Glutamatergic neuron (in vitro differentiated cells): ENCODE data around the gene EPGN. TPM values are rescaled to one million over a fixed set of nuclear protein-coding genes. Genes with fewer than 3 reads are reported as not detected.

ENCODE experiments used
- DNase-seq: peaks from one replicate; pipeline ENCODE4 v3.0.0; 2022
- H3K27ac Mint-ChIP-seq: one replicate; pipeline ENCODE4 v1.8.0; 2020; ENCODE audit warnings: mild to moderate bottlenecking, mixed read lengths, inconsistent platforms; ENCODE audit not compliant: unreplicated experiment
- H3K27me3 Mint-ChIP-seq: one replicate; pipeline ENCODE4 v1.8.0; 2020; ENCODE audit warnings: mild to moderate bottlenecking, moderate library complexity, mixed read lengths, inconsistent platforms; ENCODE audit not compliant: unreplicated experiment
- H3K36me3 Mint-ChIP-seq: one replicate; pipeline ENCODE4 v1.8.0; 2020; ENCODE audit warnings: mild to moderate bottlenecking, mixed read lengths, inconsistent platforms; ENCODE audit not compliant: unreplicated experiment
- H3K4me1 Mint-ChIP-seq: one replicate; pipeline ENCODE4 v1.8.0; 2020; ENCODE audit warnings: mild to moderate bottlenecking, low read depth, mixed read lengths, inconsistent platforms; ENCODE audit not compliant: unreplicated experiment
- H3K4me3 Mint-ChIP-seq: one replicate; pipeline ENCODE4 v1.8.0; 2020; ENCODE audit warnings: mild to moderate bottlenecking, mixed read lengths, inconsistent platforms; ENCODE audit not compliant: unreplicated experiment
- H3K9me3 Mint-ChIP-seq: one replicate; pipeline ENCODE4 v1.8.0; 2020; ENCODE audit warnings: mild to moderate bottlenecking, moderate library complexity, mixed read lengths, inconsistent platforms; ENCODE audit not compliant: unreplicated experiment
- total RNA-seq: library from RNA; stranded (reverse); fragmentation: NEBNext Ultra II Directional; extraction: Animal tissue kit (Norgen Biotek cat#: 25700); gene quantifications from one replicate; pipeline ENCODE4 v1.2.1, GENCODE V29; 2021; ENCODE audit not compliant: unreplicated experiment
- TF ChIP-seq, protein P1 (sequence below): fragments of 200-600 bp; sonication (generic); IDR thresholded peaks from one replicate; pipeline ENCODE4 v1.5.0; 2021; ENCODE audit not compliant: partially characterized antibody, unreplicated experiment

Gene EPGN
- total RNA-seq, 1 donor from 2014 or later, result not detected

DNA sequence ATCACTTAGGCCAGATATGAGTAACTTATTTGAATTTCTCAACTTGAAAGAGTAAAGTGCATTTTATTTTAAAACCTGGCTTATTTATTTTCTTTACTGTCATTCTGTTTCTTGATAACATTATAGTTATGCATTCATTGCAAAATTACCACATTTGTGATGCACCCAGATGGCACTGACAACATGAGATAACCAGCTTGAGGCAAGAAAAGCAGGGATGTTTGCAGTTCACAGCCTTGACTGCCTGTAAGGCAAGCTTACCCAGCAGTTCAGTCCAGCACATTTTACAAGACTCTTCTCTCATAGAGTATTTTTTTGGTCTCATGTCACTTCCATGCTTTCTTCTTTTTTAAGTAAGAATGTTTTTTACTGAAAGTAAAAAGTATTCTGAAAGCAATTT, 25.3 kb upstream of the EPGN start:
- H3K4me3 Mint-ChIP-seq, result no peak overlapping the region
- DNase-seq, result no peak
- H3K36me3 Mint-ChIP-seq, result no peaks in the 10 kb centered on the region
- H3K4me1 Mint-ChIP-seq, result no peaks in the 10 kb centered on the region
- no peaks in the 10 kb centered on the region for H3K27me3 Mint-ChIP-seq
- H3K9me3 Mint-ChIP-seq, result no peaks in the 10 kb centered on the region
- no peak overlapping the region for H3K27ac Mint-ChIP-seq
- TF ChIP-seq, protein P1, sequence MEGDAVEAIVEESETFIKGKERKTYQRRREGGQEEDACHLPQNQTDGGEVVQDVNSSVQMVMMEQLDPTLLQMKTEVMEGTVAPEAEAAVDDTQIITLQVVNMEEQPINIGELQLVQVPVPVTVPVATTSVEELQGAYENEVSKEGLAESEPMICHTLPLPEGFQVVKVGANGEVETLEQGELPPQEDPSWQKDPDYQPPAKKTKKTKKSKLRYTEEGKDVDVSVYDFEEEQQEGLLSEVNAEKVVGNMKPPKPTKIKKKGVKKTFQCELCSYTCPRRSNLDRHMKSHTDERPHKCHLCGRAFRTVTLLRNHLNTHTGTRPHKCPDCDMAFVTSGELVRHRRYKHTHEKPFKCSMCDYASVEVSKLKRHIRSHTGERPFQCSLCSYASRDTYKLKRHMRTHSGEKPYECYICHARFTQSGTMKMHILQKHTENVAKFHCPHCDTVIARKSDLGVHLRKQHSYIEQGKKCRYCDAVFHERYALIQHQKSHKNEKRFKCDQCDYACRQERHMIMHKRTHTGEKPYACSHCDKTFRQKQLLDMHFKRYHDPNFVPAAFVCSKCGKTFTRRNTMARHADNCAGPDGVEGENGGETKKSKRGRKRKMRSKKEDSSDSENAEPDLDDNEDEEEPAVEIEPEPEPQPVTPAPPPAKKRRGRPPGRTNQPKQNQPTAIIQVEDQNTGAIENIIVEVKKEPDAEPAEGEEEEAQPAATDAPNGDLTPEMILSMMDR, result no peak

GRCh38 chr4:74283614-74284013, 24.7 kb upstream of the EPGN start:
- H3K27ac Mint-ChIP-seq, result no peak overlapping the region
- H3K4me1 Mint-ChIP-seq, result no peaks in the 10 kb centered on the region
- no peak for DNase-seq
- TF ChIP-seq, protein P1, result no peak
- no peak overlapping the region for H3K4me3 Mint-ChIP-seq
- H3K9me3 Mint-ChIP-seq, result no peaks in the 10 kb centered on the region
- H3K27me3 Mint-ChIP-seq, result no peaks in the 10 kb centered on the region
- H3K36me3 Mint-ChIP-seq, result no peaks in the 10 kb centered on the region

DNA sequence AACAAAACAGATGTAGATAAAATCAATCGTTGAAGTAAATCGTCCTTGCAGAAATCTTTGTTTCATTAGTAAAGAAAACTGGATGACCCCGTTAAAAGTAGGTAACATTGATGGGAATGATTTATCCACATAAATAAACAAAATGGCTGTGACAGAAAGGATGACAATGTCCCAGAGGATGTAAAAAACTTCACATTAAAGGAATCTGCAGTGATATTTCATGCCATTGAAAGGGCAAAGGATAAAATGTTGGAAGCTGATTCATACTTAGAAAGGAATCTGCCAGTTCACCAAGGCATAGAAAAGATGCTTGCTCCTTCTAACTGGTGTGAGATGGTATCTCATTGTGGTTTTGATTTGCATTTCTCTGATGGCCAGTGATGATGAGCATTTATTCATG, 24.2 kb upstream of the EPGN start:
- Mint-ChIP-seq H3K36me3 (no peaks in the 10 kb centered on the region), H3K4me1 (no peaks in the 10 kb centered on the region), H3K9me3 (no peaks in the 10 kb centered on the region), H3K27me3 (no peaks in the 10 kb centered on the region), H3K4me3 (no peak overlapping the region), H3K27ac (no peak overlapping the region)
- no peak for DNase-seq
- TF ChIP-seq, protein P1, result no peak

DNA sequence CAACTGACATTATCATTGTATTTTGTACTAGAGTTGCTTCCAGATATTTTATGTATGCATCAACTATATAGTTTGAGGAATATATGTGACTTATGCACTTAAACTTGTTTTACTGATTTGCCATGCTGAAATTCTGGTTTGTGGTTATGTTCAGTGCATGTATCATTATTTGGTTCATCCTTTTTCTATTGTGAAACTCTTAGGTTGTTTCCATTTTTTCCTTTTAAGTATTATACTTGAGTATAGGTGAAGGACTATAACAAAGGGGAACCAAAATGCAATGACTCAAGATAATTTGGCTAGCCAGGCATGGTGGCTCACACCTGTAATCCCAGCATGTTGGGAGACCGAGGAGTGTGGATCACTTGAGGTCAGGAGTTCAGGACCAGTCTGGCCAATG, 21.1 kb upstream of the EPGN start:
- no peaks in the 10 kb centered on the region for H3K9me3 Mint-ChIP-seq

DNA sequence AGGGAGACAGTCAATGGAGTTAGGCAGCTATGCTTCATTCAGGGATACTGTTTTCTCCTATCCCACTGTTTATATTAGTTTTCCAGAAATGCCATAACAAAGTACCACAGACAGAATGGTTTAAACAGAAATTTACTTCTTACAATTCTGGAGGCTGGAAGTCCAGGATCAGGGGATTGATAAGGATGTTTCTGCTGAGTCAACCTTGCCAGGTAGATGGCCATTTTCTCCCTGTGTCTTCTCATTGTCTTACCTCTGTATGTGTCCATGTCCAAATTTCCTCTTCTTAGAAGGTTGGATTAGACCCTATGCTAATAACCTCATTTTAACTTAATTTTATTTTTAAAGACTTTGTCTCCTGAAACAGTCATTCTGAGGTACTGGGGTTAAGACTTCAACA, 20.5 kb upstream of the EPGN start:
- Mint-ChIP-seq H3K4me1 (no peaks in the 10 kb centered on the region), H3K9me3 (no peaks in the 10 kb centered on the region), H3K4me3 (no peak overlapping the region), H3K27ac (no peak overlapping the region), H3K36me3 (no peaks in the 10 kb centered on the region), H3K27me3 (no peaks in the 10 kb centered on the region)
- no peak for DNase-seq
- TF ChIP-seq, protein P1, result no peak

More for the DNA sequence above, 21.1 kb upstream of the EPGN start:
- no peaks in the 10 kb centered on the region for H3K4me1 Mint-ChIP-seq
- H3K4me3 Mint-ChIP-seq, result no peak overlapping the region
- no peaks in the 10 kb centered on the region for H3K36me3 Mint-ChIP-seq
- H3K27me3 Mint-ChIP-seq, result no peaks in the 10 kb centered on the region
- H3K27ac Mint-ChIP-seq, result no peak overlapping the region
- DNase-seq, result no peak
- TF ChIP-seq, protein P1, result no peak
